WERI-Rb-1 (cell line): ENCODE data around the gene HOXA10.

Experiments
- DNase-seq: peaks from one replicate; pipeline ENCODE4 v3.0.0-alpha.2; 2020
- H3K27ac ChIP-seq: fragments of 250-450 bp; sonication (Bioruptor Pico); 2 replicates; pipeline ENCODE4 v1.5.1; 2020; ENCODE audit warnings: mild to moderate bottlenecking, moderate library complexity
- H3K27me3 ChIP-seq: fragments of 250-450 bp; sonication (Bioruptor Pico); 2 replicates; pipeline ENCODE4 v1.5.1; 2021; ENCODE audit warnings: mild to moderate bottlenecking, low read depth, moderate library complexity; ENCODE audit not compliant: insufficient read depth, severe bottlenecking
- H3K36me3 ChIP-seq: fragments of 250-450 bp; sonication (Bioruptor Pico); 2 replicates; pipeline ENCODE4 v1.5.1; 2020; ENCODE audit warnings: mild to moderate bottlenecking, moderate library complexity
- H3K4me3 ChIP-seq: 2 replicates; pipeline ENCODE4 v1.5.1; 2011; ENCODE audit warnings: low read depth, mild to moderate bottlenecking, control low read depth, low read length
- H3K9me3 ChIP-seq: fragments of 250-450 bp; sonication (Bioruptor Pico); 2 replicates; pipeline ENCODE4 v1.5.1; 2021; ENCODE audit warnings: mild to moderate bottlenecking, moderate library complexity; ENCODE audit not compliant: severe bottlenecking
- CTCF ChIP-seq: IDR thresholded peaks from 2 replicates; pipeline ENCODE4 v1.5.1; 2011; ENCODE audit warnings: low read depth, mild to moderate bottlenecking, control low read depth, inconsistent platforms, low read length

The HOXA10 gene

GRCh38 chr7:27215356-27215755, 41.2 kb upstream of the HOXA10 start:
- H3K9me3 ChIP-seq = no peaks in the 10 kb centered on the region
- DNase-seq = no peak
- H3K4me3 ChIP-seq = no peak overlapping the region
- TF ChIP-seq CTCF = no peak
- H3K36me3 ChIP-seq = no peaks in the 10 kb centered on the region
- no peak overlapping the region for H3K27ac ChIP-seq
- peaks cover 85% of the 10 kb centered on the region for H3K27me3 ChIP-seq

- H3K27me3 ChIP-seq = peaks cover 86% of the 10 kb centered on the region
Measured at GRCh38 chr7:27214239-27214950, 40.3 kb upstream of the HOXA10 start.

GRCh38 chr7:27213433-27214238, 39.5 kb upstream of the HOXA10 start:
- Histone ChIP-seq H3K27me3 (peaks cover 92% of the 10 kb centered on the region), H3K9me3 (no peaks in the 10 kb centered on the region), H3K27ac (no peak overlapping the region), H3K36me3 (no peaks in the 10 kb centered on the region), H3K4me3 (no peak overlapping the region)
- TF ChIP-seq CTCF = no peak
- DNase-seq = no peak

More at GRCh38 chr7:27214239-27214950, 40.3 kb upstream of the HOXA10 start:
- H3K9me3 ChIP-seq = no peaks in the 10 kb centered on the region
- no peaks in the 10 kb centered on the region for H3K36me3 ChIP-seq
- H3K4me3 ChIP-seq = no peak overlapping the region
- TF ChIP-seq CTCF = no peak
- DNase-seq = no peak
- H3K27ac ChIP-seq = no peak overlapping the region

GRCh38 chr7:27212497-27213432, 38.6 kb upstream of the HOXA10 start:
- H3K4me3 ChIP-seq = no peak overlapping the region
- H3K9me3 ChIP-seq = no peaks in the 10 kb centered on the region
- H3K36me3 ChIP-seq = no peaks in the 10 kb centered on the region
- H3K27me3 ChIP-seq = peaks cover 96% of the 10 kb centered on the region
- no peak for DNase-seq
- no peak for TF ChIP-seq CTCF
- no peak overlapping the region for H3K27ac ChIP-seq

- H3K9me3 ChIP-seq = no peaks in the 10 kb centered on the region
- no peaks in the 10 kb centered on the region for H3K36me3 ChIP-seq
- H3K4me3 ChIP-seq = no peak overlapping the region
- H3K27ac ChIP-seq = no peak overlapping the region
- no peak for DNase-seq
- H3K27me3 ChIP-seq = peaks cover 97% of the 10 kb centered on the region
- no peak for TF ChIP-seq CTCF
Measured at GRCh38 chr7:27211764-27212204, 37.7 kb upstream of the HOXA10 start.
